Liver (tissue), 9 donors: ENCODE measurements around the gene CTNND1. TPM values are rescaled to one million over a fixed set of nuclear protein-coding genes. Genes with fewer than 3 reads are reported as not detected.

Experiments
- DNase-seq: peaks from one replicate; pipeline ENCODE4 v3.0.0-alpha.2; 2017; ENCODE audit warnings: low spot score
- H3K27ac ChIP-seq, 2 donors: one replicate each; pipeline ENCODE4 v1.7.0; 2013; ENCODE audit warnings: inconsistent platforms in 2 of 2, low read length in 2 of 2, control low read depth in 1 of 2, low read depth in 1 of 2, mild to moderate bottlenecking in 1 of 2
- H3K27me3 ChIP-seq, 4 donors: one replicate each; pipeline versions ENCODE4 v1.6.1 to v1.7.0; 2013; ENCODE audit warnings: low read length in 3 of 4, inconsistent platforms in 1 of 4, mild to moderate bottlenecking in 1 of 4, moderate library complexity in 1 of 4; ENCODE audit not compliant: control insufficient read depth in 4 of 4, insufficient read depth in 4 of 4
- H3K36me3 ChIP-seq, 4 donors: one replicate each; pipeline versions ENCODE4 v1.6.1 to v1.7.0; 2013; ENCODE audit warnings: low read length in 3 of 4, mild to moderate bottlenecking in 3 of 4, low read depth in 1 of 4, moderate library complexity in 1 of 4; ENCODE audit not compliant: control insufficient read depth in 4 of 4, insufficient read depth in 3 of 4
- H3K4me1 ChIP-seq, 4 donors: one replicate each; pipeline versions ENCODE4 v1.6.1 to v1.7.0; 2013; ENCODE audit warnings: low read length in 3 of 4, mild to moderate bottlenecking in 3 of 4, moderate library complexity in 1 of 4; ENCODE audit not compliant: control insufficient read depth in 4 of 4, insufficient read depth in 4 of 4
- H3K4me3 ChIP-seq, 3 donors: one replicate each; pipeline versions ENCODE4 v1.6.1 to v1.7.0; 2013; ENCODE audit warnings: low read length in 3 of 3, control low read depth in 1 of 3, low read depth in 1 of 3, mild to moderate bottlenecking in 1 of 3
- H3K9ac ChIP-seq, 2 donors: one replicate each; pipeline ENCODE4 v1.7.0; 2013; ENCODE audit warnings: low read length in 2 of 2, mild to moderate bottlenecking in 2 of 2, moderate library complexity in 2 of 2, control low read depth in 1 of 2, low read depth in 1 of 2
- H3K9me3 ChIP-seq, 4 donors: one replicate each; pipeline versions ENCODE4 v1.6.1 to v1.7.0; 2013; ENCODE audit warnings: low read length in 3 of 4; ENCODE audit not compliant: control insufficient read depth in 4 of 4
- ATF3 ChIP-seq: IDR thresholded peaks from 2 replicates; pipeline ENCODE4 v1.6.1; 2016; ENCODE audit warnings: antibody characterized with exemption
- EGR1 ChIP-seq, 2 donors: IDR thresholded peaks; 2 replicates each; pipeline ENCODE4 v1.6.1; 2016 to 2018; ENCODE audit warnings: antibody characterized with exemption in 2 of 2, low read depth in 2 of 2
- HNF4A ChIP-seq, 2 donors: conservative IDR thresholded peaks; 2 replicates each; pipeline ENCODE4 v1.6.1; 2016; ENCODE audit warnings: antibody characterized with exemption in 2 of 2, mild to moderate bottlenecking in 2 of 2
- JUND ChIP-seq, 2 donors: IDR thresholded peaks; 2 replicates each; pipeline ENCODE4 v1.6.1; 2016; ENCODE audit warnings: antibody characterized with exemption in 2 of 2
- RXRA ChIP-seq, 2 donors: IDR thresholded peaks; 2 replicates each; pipeline ENCODE4 v1.6.1; 2017 to 2018; ENCODE audit warnings: antibody characterized with exemption in 2 of 2, mild to moderate bottlenecking in 1 of 2
- SP1 ChIP-seq: IDR thresholded peaks from 2 replicates; pipeline ENCODE4 v1.6.1; 2018; ENCODE audit warnings: antibody characterized with exemption, mild to moderate bottlenecking
- WGBS: extraction: QIAGEN DNeasy Blood & Tissue Kit; methylation state at CpG from one replicate; pipeline ENCODE4 v1.1.7; 2013; 5-methylcytosine and 5-hydroxymethylcytosine counted together
- polyA plus RNA-seq, 2 donors: library from polyadenylated mRNA; stranded (reverse) in 1 of 2; unstranded in 1 of 2; fragments of 200-250 nt in 1 of 2; fragments of >200 nt in 1 of 2; fragmentation: Nextera tagmentation in 1 of 2; extraction: Ambion mirVana in 1 of 2; gene quantifications; one replicate each; pipeline versions ENCODE4 v1.2.1 to v1.2.3, GENCODE V29; 2013 to 2015
- total RNA-seq, 2 donors: library from RNA; depleted of rRNA; stranded (reverse); fragments of >200 nt; gene quantifications; one replicate each; pipeline ENCODE4 v1.2.3, GENCODE V29; 2014
- TF ChIP-seq, protein P1 (sequence below): fragments of 150-350 bp; IDR thresholded peaks from 2 replicates; pipeline ENCODE4 v1.5.1; 2017; ENCODE audit warnings: improper control_type of control experiment, low read depth, low read length; ENCODE audit not compliant: missing input control
- TF ChIP-seq, protein P2 (sequence below): IDR thresholded peaks from 2 replicates; pipeline ENCODE4 v1.6.1; 2016; ENCODE audit warnings: antibody characterized with exemption, mild to moderate bottlenecking
- donor health status: healthy.
- donor health status: healthy.
- donor health status: healthy.
- donor health status: healthy.
- donor health status: healthy.

CTNND1 gene
- total and polyA plus RNA-seq, 4 donors = 21.5 to 97.1 (median 58.0) TPM

DNA sequence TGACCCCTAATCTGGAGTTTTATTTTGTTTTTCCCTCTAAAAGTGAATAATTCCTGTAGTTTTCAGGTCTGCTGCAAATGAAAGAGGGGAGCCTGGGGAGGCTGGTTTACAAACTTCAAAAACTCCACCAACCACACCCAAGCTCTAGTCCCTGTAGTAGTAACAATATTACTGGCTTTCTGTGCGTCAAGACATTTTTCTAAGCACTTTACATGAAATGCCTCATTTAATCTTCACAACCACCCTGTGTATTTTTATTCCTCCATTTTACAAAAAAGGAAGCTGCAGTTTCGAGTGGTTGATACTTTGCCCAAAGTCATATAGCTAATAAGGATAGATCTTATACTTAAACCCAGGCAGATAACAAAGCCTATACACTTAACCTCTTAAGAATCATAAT lies 23.5 kb downstream of the CTNND1 start:
- peaks cover 19 to 42% (median 33%) of the 10 kb centered on the region in 4 donors for H3K4me1 ChIP-seq
- TF ChIP-seq, protein P1, sequence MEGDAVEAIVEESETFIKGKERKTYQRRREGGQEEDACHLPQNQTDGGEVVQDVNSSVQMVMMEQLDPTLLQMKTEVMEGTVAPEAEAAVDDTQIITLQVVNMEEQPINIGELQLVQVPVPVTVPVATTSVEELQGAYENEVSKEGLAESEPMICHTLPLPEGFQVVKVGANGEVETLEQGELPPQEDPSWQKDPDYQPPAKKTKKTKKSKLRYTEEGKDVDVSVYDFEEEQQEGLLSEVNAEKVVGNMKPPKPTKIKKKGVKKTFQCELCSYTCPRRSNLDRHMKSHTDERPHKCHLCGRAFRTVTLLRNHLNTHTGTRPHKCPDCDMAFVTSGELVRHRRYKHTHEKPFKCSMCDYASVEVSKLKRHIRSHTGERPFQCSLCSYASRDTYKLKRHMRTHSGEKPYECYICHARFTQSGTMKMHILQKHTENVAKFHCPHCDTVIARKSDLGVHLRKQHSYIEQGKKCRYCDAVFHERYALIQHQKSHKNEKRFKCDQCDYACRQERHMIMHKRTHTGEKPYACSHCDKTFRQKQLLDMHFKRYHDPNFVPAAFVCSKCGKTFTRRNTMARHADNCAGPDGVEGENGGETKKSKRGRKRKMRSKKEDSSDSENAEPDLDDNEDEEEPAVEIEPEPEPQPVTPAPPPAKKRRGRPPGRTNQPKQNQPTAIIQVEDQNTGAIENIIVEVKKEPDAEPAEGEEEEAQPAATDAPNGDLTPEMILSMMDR = no peak
- TF ChIP-seq RXRA (IDR thresholded peaks at IDR 0.05) = no peak
- H3K9me3 ChIP-seq = no peaks in the 10 kb centered on the region
- 79% methylated on average over 2 of the region's 2 CpGs for WGBS
- H3K9ac ChIP-seq = no peak overlapping the region
- no peak overlapping the region for H3K4me3 ChIP-seq
- H3K36me3 ChIP-seq = no peaks in the 10 kb centered on the region
- H3K27me3 ChIP-seq = no peaks in the 10 kb centered on the region
- H3K27ac ChIP-seq = no peak overlapping the region
- DNase-seq = no peak

GRCh38 chr11:57786436-57786835 lies 24.8 kb downstream of the CTNND1 start:
- Histone ChIP-seq H3K9ac (no peak overlapping the region), H3K4me1 (peaks cover 22 to 35% (median 31%) of the 10 kb centered on the region in 4 donors), H3K36me3 (peaks cover 0 to 6% (median 0%) of the 10 kb centered on the region in 4 donors), H3K27ac (no peak overlapping the region), H3K9me3 (no peaks in the 10 kb centered on the region), H3K4me3 (no peak overlapping the region), H3K27me3 (no peaks in the 10 kb centered on the region)
- WGBS = 85% methylated on average over 4 of the region's 4 CpGs
- DNase-seq = no peak
- TF ChIP-seq SP1 = no peak
- TF ChIP-seq, protein P1 = no peak
- TF ChIP-seq ATF3 = no peak
- TF ChIP-seq, protein P2, sequence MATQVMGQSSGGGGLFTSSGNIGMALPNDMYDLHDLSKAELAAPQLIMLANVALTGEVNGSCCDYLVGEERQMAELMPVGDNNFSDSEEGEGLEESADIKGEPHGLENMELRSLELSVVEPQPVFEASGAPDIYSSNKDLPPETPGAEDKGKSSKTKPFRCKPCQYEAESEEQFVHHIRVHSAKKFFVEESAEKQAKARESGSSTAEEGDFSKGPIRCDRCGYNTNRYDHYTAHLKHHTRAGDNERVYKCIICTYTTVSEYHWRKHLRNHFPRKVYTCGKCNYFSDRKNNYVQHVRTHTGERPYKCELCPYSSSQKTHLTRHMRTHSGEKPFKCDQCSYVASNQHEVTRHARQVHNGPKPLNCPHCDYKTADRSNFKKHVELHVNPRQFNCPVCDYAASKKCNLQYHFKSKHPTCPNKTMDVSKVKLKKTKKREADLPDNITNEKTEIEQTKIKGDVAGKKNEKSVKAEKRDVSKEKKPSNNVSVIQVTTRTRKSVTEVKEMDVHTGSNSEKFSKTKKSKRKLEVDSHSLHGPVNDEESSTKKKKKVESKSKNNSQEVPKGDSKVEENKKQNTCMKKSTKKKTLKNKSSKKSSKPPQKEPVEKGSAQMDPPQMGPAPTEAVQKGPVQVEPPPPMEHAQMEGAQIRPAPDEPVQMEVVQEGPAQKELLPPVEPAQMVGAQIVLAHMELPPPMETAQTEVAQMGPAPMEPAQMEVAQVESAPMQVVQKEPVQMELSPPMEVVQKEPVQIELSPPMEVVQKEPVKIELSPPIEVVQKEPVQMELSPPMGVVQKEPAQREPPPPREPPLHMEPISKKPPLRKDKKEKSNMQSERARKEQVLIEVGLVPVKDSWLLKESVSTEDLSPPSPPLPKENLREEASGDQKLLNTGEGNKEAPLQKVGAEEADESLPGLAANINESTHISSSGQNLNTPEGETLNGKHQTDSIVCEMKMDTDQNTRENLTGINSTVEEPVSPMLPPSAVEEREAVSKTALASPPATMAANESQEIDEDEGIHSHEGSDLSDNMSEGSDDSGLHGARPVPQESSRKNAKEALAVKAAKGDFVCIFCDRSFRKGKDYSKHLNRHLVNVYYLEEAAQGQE = no peak
- TF ChIP-seq HNF4A (conservative IDR thresholded peaks at IDR 0.05) = no peak
- TF ChIP-seq EGR1 (IDR thresholded peaks at IDR 0.05; ENCODE audit: low read depth in 2 of 2) = no peak
- TF ChIP-seq JUND (IDR thresholded peaks at IDR 0.05) = no peak
